AG08395 (cell line): ENCODE data around the gene MVD.

Experiments
- DNase-seq: peaks from one replicate; pipeline ENCODE4 v3.0.0; 2012; ENCODE audit warnings: mixed read lengths, low spot score

MVD gene

GRCh38 chr16:88640498-88641247, 22.2 kb downstream of the MVD start:
- no peak for DNase-seq

GRCh38 chr16:88640039-88640495, 22.8 kb downstream of the MVD start:
- no peak for DNase-seq

- peak; percentile 39 for DNase-seq
These were observed 23.5 kb downstream of the MVD start for GRCh38 chr16:88639231-88640038.

- DNase-seq: no peak
These were observed 24.3 kb downstream of the MVD start, which contains the start of gene IL17C for GRCh38 chr16:88638323-88639230. Gene IL17C (plus strand): TSS chr16:88638572. CDS start chr16:88638642, 70 bp downstream.

GRCh38 chr16:88636488-88637265, 26.2 kb downstream of the MVD start:
- DNase-seq: no peak

- no peak for DNase-seq
These were observed 27.1 kb downstream of the MVD start for GRCh38 chr16:88635671-88636319.

- no peak for DNase-seq
These were observed 27.8 kb downstream of the MVD start for GRCh38 chr16:88634994-88635670.

GRCh38 chr16:88634141-88634993, 28.5 kb downstream of the MVD start:
- DNase-seq: peak; percentile 70

GRCh38 chr16:88633684-88634140, 29.2 kb downstream of the MVD start:
- peak; percentile 36 for DNase-seq

GRCh38 chr16:88632587-88632930, 30.3 kb downstream of the MVD start:
- no peak for DNase-seq

- no peak for DNase-seq
These were observed 30.8 kb downstream of the MVD start for GRCh38 chr16:88631920-88632586.

- no peak for DNase-seq
These were observed 31.5 kb downstream of the MVD start for GRCh38 chr16:88631384-88631783.

GRCh38 chr16:88630941-88631340, 31.9 kb downstream of the MVD start:
- DNase-seq: no peak

GRCh38 chr16:88630433-88630832, 32.5 kb downstream of the MVD start:
- DNase-seq: no peak

GRCh38 chr16:88629835-88630234, 33.1 kb downstream of the MVD start:
- DNase-seq: no peak

GRCh38 chr16:88628512-88628974, 34.3 kb downstream of the MVD start:
- DNase-seq: no peak

- DNase-seq: no peak
These were observed 35.1 kb downstream of the MVD start for GRCh38 chr16:88627531-88628411.
